K562 (cell line): ENCODE data around the gene PRDM15. TPM values are rescaled to one million over a fixed set of nuclear protein-coding genes. Genes with fewer than 3 reads are reported as not detected.
A peak's percentile ranks its signal among the peaks of the same experiment; 100 is the strongest.

Source experiments
- ARID4B ChIP-seq: sonication (generic); formaldehyde crosslinking; IDR thresholded peaks from 2 replicates; pipeline ENCODE4 v1.8.0; 2022; ENCODE audit warnings: mild to moderate bottlenecking, missing genetic modification reagents
- CREB3L1 ChIP-seq: fragments of 450-650 bp; IDR thresholded peaks from 2 replicates; pipeline ENCODE4 v1.6.1; 2014; ENCODE audit warnings: low read depth, mild to moderate bottlenecking, moderate library complexity, borderline replicate concordance
- JUN ChIP-seq, 2 experiments: sonication (generic) in 1 of 2; formaldehyde crosslinking in 1 of 2; IDR thresholded peaks; 2 replicates each; pipeline versions ENCODE4 v1.6.1 to v1.8.0; 2012 to 2022; ENCODE audit warnings: borderline replicate concordance in 2 of 2, mild to moderate bottlenecking in 2 of 2, improper control_type of control experiment in 1 of 2, low read depth in 1 of 2, low read length in 1 of 2, missing genetic modification reagents in 1 of 2
- POLR3A ChIP-seq: IDR thresholded peaks from 2 replicates; pipeline ENCODE4 v1.6.1; 2011; ENCODE audit warnings: borderline replicate concordance, mild to moderate bottlenecking, moderate library complexity; ENCODE audit not compliant: insufficient read length, insufficient read depth; ENCODE audit errors: extremely low read depth
- RB1 ChIP-seq: fragments of 450-650 bp; IDR thresholded peaks from 2 replicates; pipeline ENCODE4 v1.6.1; 2017; ENCODE audit warnings: low read depth, mild to moderate bottlenecking
- ZFP91 ChIP-seq: sonication (generic); formaldehyde crosslinking; IDR thresholded peaks from 2 replicates; pipeline ENCODE4 v1.8.0; 2022; ENCODE audit warnings: mild to moderate bottlenecking, missing genetic modification reagents
- polyA plus RNA-seq, 8 experiments: library from polyadenylated mRNA; depleted of rRNA in 4 of 8; stranded (reverse) in 5 of 8; unstranded in 3 of 8; fragments of >200 nt; fragmentation: Nextera tagmentation in 2 of 8; fragmentation: Illumina TruSeq in 1 of 8; extraction: Ambion mirVana in 2 of 8; extraction: Trizol in 1 of 8; gene quantifications; 2 replicates each; pipeline versions ENCODE4 v1.2.1 to v1.2.3, GENCODE V29; 2011 to 2014; ENCODE audit warnings: inconsistent platforms in 1 of 8, missing spikeins in 1 of 8
- total RNA-seq, 7 experiments: library from RNA; depleted of rRNA in 6 of 7; stranded (reverse); fragments of >200 nt in 6 of 7; fragmentation: Illumina TruSeq in 2 of 7; extraction: Trizol in 2 of 7; gene quantifications; 2 replicates each; pipeline versions ENCODE4 v1.2.1 to v1.2.3, GENCODE V29; 2011 to 2021; ENCODE audit warnings: low replicate concordance in 1 of 7

PRDM15 gene
- total and polyA plus RNA-seq, 9 of the 15 experiments (the other 6 are each of a cell fraction or from before 2014, with no cell fraction given), result 0.93 to 9.2 (median 6.2) TPM

GRCh38 chr21:41777951-41778815, 101.0 kb downstream of the PRDM15 start (continued):
- no peak for TF ChIP-seq JUN (IDR thresholded peaks at IDR 0.05; ENCODE audit: borderline replicate concordance, low read depth, low read length)
- TF ChIP-seq JUN (CRISPR knock-in tag; IDR thresholded peaks at IDR 0.05; ENCODE audit: borderline replicate concordance), result no peak
- TF ChIP-seq RB1, result peak; percentile 25; the same call in 1 of the 2 replicates
- no peak for TF ChIP-seq CREB3L1
- TF ChIP-seq ZFP91, result no peak
- no peak for TF ChIP-seq POLR3A
- no peak for TF ChIP-seq ARID4B (CRISPR knock-in tag)
